ENCODE measurements around the gene ITGA3. TPM values are rescaled to one million over a fixed set of nuclear protein-coding genes. Genes with fewer than 3 reads are reported as not detected.

The ITGA3 gene
- total and polyA plus RNA-seq, 2 of the 13 experiments (the other 11 are each of a cell fraction or from before 2014, with no cell fraction given) = 0.48 to 0.69 TPM

DNA sequence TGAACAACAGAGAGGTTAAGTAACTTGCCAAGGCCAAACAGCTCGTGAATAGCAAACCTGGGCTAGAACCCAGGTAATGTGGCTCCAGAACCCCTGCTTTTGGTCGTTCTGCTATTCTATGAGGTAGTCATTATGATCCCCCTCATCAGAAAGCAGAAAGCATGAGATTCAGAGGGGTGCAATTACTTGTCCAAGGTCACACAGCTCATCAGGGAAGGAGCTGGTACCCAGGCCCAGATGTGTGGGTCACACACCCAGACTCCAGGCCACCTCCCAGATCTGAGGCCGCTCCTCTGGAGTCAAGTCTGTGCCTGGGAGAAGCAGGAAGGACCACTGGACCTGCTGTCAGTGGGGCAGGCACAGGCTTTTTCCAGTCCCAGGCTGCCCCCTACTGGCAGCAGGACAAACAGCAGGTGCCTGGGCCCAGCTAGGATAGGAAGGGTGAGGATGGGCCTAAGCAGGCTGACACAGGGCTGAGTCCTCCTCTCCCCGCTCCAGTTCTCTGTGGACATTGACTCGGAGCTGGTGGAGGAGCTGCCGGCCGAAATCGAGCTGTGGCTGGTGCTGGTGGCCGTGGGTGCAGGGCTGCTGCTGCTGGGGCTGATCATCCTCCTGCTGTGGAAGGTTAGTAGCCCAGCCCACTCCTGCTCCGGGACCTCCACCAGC is 31.5 kb downstream of the ITGA3 start (continued):
- TF ChIP-seq ERF (CRISPR knock-in tag; IDR thresholded peaks at IDR 0.05) = peak; percentile 52; the same call in 1 of the 2 replicates
- TF ChIP-seq MIER2 (CRISPR knock-in tag; IDR thresholded peaks at IDR 0.05) = 0 out of 2 replicates have a peak, but pooled peaks have one; percentile 48
- TF ChIP-seq XRCC5 (optimal IDR thresholded peaks at IDR 0.05; ENCODE audit: low read length) = peak; percentile 85
- peak; percentile 17; the same call in 1 of the 2 replicates for TF ChIP-seq ZBTB33 (CRISPR knock-in tag; IDR thresholded peaks at IDR 0.05)
- TF ChIP-seq GABPB1 (CRISPR knock-in tag; IDR thresholded peaks at IDR 0.05) = peak; percentile 28; the same call in 1 of the 2 replicates
- peak; percentile 73 for TF ChIP-seq ZNF629 (CRISPR knock-in tag; conservative IDR thresholded peaks at IDR 0.05)
- TF ChIP-seq, protein P1, sequence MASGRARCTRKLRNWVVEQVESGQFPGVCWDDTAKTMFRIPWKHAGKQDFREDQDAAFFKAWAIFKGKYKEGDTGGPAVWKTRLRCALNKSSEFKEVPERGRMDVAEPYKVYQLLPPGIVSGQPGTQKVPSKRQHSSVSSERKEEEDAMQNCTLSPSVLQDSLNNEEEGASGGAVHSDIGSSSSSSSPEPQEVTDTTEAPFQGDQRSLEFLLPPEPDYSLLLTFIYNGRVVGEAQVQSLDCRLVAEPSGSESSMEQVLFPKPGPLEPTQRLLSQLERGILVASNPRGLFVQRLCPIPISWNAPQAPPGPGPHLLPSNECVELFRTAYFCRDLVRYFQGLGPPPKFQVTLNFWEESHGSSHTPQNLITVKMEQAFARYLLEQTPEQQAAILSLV (CRISPR knock-in tag; IDR thresholded peaks at IDR 0.05; ENCODE audit: borderline replicate concordance) = peak; percentile 65; the same call in 1 of the 2 replicates
- TF ChIP-seq CBX5 (CRISPR knock-in tag; IDR thresholded peaks at IDR 0.05; ENCODE audit: borderline replicate concordance) = 0 out of 2 replicates have a peak, but pooled peaks have one; percentile 43
- no peak for TF ChIP-seq SNAPC2 (CRISPR knock-in tag; IDR thresholded peaks at IDR 0.05)
- peak; percentile 26; the same call in 1 of the 2 replicates for TF ChIP-seq ZFY (CRISPR knock-in tag; IDR thresholded peaks at IDR 0.05)
- TF ChIP-seq ZNF121 (CRISPR knock-in tag; IDR thresholded peaks at IDR 0.05) = peak; percentile 98
- TF ChIP-seq, protein P2, sequence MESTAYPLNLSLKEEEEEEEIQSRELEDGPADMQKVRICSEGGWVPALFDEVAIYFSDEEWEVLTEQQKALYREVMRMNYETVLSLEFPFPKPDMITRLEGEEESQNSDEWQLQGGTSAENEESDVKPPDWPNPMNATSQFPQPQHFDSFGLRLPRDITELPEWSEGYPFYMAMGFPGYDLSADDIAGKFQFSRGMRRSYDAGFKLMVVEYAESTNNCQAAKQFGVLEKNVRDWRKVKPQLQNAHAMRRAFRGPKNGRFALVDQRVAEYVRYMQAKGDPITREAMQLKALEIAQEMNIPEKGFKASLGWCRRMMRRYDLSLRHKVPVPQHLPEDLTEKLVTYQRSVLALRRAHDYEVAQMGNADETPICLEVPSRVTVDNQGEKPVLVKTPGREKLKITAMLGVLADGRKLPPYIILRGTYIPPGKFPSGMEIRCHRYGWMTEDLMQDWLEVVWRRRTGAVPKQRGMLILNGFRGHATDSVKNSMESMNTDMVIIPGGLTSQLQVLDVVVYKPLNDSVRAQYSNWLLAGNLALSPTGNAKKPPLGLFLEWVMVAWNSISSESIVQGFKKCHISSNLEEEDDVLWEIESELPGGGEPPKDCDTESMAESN (CRISPR knock-in tag; conservative IDR thresholded peaks at IDR 0.05) = no peak
- TF ChIP-seq ZNF83 (CRISPR knock-in tag; IDR thresholded peaks at IDR 0.05; ENCODE audit: borderline replicate concordance) = no peak
- 0 out of 2 replicates have a peak, but pooled peaks have one; percentile 70 for TF ChIP-seq ZNF225 (CRISPR knock-in tag; IDR thresholded peaks at IDR 0.05)
- no peak for TF ChIP-seq MIXL1 (CRISPR knock-in tag; IDR thresholded peaks at IDR 0.05)
- TF ChIP-seq ZBTB7B (CRISPR knock-in tag; IDR thresholded peaks at IDR 0.05) = 0 out of 2 replicates have a peak, but pooled peaks have one; percentile 27
- TF ChIP-seq ARID3A (IDR thresholded peaks at IDR 0.05; ENCODE audit: low read depth, low read length) = no peak
- TF ChIP-seq KDM3A (CRISPR knock-in tag; IDR thresholded peaks at IDR 0.05; ENCODE audit: low read depth) = 0 out of 2 replicates have a peak, but pooled peaks have one; percentile 58
- TF ChIP-seq CHD2 (IDR thresholded peaks at IDR 0.05; ENCODE audit: low read depth, low read length) = no peak
- peak; percentile 60; the same call in 1 of the 2 replicates for TF ChIP-seq BORCS8-MEF2B (CRISPR knock-in tag; IDR thresholded peaks at IDR 0.05)
- peak; percentile 44; the same call in 1 of the 2 replicates for TF ChIP-seq ZNF280B (CRISPR knock-in tag; IDR thresholded peaks at IDR 0.05; ENCODE audit: borderline replicate concordance)
- TF ChIP-seq ZNF883 (CRISPR knock-in tag; IDR thresholded peaks at IDR 0.05; ENCODE audit: not compliant biosample characterization) = peak; percentile 61
